Dermis microvascular lymphatic vessel endothelial cell (primary cell): ENCODE results near the gene ZNF433. TPM values are rescaled to one million over a fixed set of nuclear protein-coding genes. Genes with fewer than 3 reads are reported as not detected.
A peak's percentile ranks its signal among the peaks of the same experiment; 100 is the strongest.
"Not testable (repeated sequence)": the region's sequence is repeated elsewhere in the genome, so short reads cannot be mapped to it uniquely, and the experiment has no call there.

ENCODE experiments used
- DNase-seq, 2 donors: peaks; one replicate each; pipeline versions ENCODE4 v3.0.0 to v3.0.0-alpha.2; 2010; ENCODE audit warnings: low read depth in 2 of 2
- total RNA-seq: library from RNA; depleted of rRNA; stranded (reverse); fragments of >200 nt; gene quantifications from 2 replicates; pipeline ENCODE4 v1.2.1, GENCODE V29; 2014

The ZNF433 gene
- 1.2 and 2.0 TPM in 2 replicates for total RNA-seq

DNA sequence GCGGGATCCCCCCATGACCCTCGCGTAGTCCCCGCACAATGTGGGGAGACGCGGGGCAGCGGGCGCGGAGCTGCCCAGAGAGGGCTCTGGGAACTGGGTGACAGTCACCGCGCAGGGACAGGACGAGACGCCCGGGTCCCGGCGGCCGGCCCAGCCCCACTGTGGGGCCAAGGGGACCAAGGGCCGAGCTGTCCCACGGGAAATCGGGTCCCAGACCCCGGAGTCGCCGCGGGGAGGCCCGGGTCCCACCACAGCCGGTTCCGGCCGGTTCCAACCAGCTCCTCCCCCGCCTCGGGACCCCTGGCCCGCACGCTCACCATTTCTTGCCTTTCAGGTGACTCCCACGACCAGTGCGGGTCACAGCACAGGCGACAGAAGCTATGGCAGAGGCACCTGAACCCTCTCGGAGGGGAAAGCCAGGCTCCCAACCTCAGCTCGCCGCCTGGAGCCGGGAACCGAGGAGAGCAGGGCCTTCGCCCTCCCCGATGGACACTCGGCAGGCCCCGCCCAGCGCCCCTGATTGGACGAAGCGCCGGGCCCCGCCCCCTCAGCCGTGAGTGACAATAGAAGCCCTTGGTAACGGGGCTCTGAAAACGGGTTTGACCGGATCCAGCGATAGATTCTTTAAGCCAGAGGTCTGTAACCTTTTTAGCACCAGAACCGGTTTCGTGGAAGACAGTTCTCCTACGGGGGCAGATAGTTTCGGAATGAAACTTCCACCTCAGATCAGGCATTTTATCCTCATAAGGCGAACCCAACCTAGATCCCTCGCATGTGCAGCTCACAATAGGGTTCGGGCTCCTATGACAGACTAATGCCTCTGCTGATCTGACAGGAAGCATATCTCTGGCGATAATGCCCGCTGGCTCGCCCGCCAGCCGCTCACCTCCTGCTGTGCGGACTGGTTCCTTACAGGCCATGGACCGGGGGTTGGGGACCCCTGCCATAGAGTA is at the start of gene ZNF433:
ZNF433 (minus strand) TSS at position 460 of the 953 bp plus-strand sequence; CDS start at position 320, 140 bp downstream.
- peak; percentile 49 to 85 for DNase-seq

DNA sequence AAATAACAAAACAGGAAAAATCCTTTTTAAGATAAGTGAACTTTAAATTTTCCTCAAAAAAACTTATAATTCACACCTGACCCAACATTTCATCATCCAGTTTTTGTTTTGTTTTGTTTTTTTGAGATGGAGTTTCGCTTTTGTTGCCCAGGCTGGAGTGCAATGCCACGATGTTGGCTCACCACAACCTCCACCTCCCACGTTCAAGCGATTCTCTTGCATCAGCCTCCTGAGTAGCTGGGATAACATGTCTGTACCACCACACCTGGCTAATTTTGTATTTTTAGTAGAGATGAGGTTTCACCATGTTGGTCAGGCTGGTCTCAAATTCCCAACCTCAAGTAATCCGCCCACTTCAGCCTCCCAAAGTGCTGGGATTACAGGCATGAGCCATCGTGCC is 47.9 kb upstream of the ZNF433 start:
- not testable (repeated sequence) for DNase-seq

DNA sequence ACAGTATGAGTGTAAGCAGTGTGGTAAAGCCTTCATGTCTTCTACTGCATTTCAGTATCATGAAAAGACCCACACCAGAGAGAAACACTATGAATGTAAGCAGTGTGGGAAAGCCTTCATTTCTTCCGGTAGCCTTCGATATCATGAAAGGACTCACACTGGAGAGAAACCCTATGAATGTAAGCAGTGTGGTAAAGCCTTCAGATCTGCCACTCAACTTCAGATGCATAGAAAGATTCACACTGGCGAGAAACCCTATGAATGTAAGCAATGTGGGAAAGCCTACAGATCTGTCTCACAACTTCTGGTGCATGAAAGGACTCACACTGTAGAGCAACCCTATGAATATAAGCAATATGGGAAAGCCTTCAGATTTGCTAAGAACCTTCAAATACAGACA is 41.9 kb upstream of the ZNF433 start:
- no peak for DNase-seq

DNA sequence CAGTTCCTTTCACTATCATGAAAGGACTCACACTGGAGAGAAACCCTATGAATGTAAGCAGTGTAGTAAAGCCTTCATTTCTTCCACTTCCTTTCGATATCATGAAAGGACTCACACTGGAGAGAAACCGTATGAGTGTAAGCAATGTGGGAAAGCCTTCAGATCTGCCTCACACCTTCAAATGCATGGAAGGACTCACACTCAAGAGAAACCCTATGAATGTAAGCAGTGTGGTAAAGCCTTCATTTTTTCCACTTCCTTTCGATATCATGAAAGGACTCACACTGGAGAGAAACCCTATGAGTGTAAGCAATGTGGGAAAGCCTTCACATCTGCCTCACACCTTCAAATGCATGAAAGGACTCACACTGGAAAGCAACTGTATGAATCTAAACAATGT is 40.9 kb upstream of the ZNF433 start:
- DNase-seq: not testable (repeated sequence)

DNA sequence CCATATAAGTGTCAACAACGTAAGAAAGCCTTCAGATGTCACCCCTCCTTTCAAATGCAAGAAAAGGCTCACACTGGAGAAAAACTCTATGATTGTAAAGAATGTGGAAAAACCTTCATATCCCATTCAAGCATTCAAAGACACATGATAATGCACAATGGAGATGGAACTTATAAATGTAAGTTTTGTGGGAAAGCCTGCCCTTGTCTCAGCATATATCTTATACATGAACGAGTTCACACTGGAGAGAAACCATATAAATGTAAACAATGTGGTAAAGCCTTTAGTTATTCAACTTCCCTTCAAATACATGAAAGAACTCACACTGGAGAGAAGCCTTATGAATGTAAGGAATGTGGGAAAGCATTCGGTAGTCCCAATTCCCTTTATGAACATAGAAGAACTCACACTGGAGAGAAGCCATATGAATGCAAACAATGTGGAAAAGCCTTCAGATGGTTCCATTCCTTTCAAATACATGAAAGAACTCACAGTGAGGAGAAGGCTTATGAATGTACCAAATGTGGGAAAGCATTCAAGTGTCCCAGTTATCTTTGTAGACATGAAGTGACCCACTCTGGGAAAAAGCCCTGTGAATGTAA is 40.2 kb upstream of the ZNF433 start:
- no peak for DNase-seq

DNA sequence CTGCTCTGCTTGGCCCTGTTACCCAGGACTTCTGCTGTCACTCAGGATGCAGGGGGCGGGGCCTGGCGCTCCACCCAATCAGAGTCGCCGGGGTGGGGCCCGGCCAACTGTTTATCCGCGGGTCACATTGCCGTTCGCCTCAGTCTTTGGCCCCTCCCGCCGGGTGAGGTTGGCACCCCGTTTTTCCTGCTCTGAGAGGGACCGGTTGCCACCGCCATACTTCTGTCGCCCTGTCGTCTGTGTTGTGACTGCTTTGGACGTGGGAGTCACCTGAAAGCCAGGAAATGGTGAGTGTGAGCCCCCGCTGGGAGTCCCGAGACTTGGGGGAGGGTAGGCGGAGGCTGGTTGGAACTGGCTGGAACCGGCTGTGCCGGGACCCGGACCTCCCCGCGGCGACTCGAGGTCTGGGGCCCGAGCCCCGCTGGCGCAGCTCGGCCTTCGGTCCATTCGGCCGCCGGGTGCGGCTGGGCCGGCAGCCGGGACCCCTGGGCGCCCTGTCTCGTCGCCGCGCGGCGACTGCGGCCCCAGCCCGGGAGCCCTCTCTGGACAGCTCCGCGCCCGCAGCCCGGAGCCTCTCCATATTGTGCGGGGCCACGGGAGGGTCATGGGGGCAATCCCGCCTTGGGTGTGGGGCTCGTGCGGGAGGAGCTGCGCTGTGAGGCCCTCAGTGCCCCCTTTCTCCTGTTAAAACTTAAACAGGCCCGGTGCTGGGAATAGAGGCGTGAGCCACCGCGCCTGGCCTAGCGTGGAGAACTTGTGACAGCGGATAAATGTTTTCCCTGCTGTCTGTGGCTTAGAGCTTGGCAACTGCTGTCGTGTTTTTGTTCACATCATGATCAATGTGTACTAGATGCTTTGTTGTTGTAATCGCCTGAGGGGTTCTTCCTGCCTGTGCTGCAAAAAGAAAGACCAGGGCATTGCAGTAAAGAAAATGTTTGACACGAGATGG is 29.4 kb upstream of the ZNF433 start, which contains the start of gene ZNF844:
ZNF844 (plus strand) TSS at position 142 of the 949 bp plus-strand sequence; CDS start at position 285, 143 bp downstream.
- DNase-seq: peak; percentile 72 to 89

DNA sequence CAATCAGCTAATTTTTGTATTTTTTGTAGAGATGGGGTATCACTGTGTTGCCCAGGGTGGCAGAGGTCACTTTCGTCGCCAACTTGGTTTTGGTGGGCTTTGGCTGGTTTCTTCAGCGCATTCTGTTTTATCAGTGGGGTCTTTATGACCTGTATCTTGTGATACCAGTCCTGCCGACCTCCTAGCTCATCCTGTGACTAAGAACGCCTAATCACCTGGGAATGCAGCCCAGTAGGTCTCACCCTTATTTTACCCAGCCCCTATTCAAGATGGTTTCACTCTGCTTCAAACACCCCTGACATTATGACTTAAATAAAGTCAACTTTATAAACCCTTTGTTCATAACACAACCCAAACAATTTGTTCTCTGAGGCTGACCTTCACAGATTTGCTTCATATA is 20.3 kb upstream of the ZNF433 start:
- no peak for DNase-seq

DNA sequence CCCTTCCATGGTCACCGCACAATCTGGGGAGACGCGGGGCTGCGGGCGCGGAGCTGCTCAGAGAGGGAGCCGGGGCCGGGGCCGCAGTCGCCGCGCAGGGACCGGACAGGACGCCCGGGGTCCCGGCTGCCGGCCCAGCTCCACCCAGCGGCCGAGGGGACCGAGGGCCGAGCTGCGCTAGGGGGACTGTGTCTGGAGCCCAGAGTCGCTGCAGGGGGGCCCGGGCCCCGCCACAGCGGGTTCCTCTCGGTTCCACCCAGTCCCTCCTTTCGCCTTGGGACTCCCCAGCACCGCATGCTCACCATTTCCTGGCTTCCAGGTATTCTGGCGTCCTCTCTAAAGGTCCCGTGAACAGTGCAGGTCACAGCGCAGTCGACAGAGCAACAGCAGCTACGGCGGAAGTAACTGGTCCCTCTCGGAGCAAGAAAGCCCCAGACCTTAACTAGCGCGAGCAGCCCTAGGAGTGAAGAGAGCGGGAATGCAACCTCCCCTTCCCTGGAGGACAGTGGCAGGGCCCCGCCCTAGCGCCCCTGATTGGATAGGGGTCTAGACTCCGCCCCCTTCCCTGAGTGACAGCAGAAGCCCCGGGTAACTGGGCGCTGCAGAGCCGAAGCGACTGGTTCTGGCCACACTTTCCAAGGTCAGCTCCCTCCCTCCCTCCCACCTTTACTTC is 17.2 kb upstream of the ZNF433 start, which contains the start of gene ZNF878:
ZNF878 (minus strand) TSS at position 465 of the 673 bp plus-strand sequence; CDS start at position 305, 160 bp downstream.
- peak in 1 of 2 donors; percentile 83 for DNase-seq

DNA sequence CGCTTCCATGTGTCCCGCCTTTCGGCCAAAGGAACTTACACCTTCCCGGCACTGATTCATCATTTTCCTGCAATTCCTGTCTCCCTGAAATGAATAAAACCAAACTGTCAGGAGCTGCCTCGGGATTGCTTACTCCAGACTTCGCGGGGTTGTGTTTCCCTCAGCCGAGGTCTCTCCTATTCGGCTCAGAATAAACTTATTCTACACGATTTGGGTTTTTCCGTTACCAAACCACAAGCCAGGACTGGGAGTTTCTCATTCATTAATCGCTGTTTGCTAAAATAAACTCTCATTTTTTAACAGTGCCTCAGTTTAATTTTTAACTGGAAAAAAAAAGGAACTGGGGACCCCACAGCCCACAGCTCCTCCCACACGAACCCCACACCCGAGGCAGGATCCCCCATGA is 16.6 kb upstream of the ZNF433 start:
- peak in 1 of 2 donors; percentile 21 for DNase-seq

DNA sequence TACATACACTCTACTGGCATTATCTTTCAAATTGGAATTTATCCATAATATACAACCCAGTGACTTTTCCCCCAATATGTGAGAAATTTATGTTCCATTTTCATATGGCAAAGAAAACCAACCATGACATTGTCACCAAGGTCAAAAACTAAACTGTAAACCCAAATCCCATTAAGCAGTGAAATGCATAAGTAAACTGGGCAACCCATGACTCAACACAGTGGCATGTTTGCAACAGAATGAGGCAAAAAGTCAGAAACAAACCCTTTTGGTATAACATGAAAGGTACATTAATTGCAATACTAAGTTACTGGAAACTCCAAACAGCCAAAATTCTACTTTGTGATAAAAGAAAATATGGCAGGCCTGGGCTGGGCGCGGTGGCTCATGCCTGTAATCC is 12.4 kb upstream of the ZNF433 start:
- DNase-seq: no peak

DNA sequence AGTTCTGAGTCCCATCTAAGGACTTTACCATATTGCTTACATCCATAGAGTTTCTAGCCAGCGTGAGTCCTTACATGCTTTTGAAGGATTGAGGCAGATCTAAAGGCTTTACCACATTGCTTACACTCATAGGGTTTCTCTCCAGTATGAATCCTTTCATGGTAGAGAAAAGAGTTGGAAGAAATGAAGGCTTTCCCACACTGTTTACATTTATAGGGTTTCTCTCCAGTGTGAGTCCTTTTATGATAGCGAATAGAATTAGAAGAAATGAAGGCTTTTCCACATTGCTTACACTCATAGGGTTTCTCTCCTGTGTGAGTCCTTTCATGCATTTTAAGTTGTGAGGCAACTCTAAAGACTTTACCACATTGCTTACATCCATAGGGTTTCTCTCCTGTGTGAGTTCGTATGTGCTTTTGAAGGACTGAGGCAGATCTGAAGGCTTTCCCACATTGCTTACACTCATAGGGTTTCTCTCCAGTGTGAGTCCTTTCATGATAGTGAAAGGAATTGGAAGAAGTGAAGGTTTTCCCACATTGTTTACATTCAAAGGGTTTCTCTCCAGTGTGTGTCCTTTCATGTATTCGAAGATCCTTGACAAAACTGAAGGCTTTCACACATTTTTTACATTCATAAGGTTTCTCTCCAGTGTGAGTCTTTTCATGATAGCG is 8.4 kb upstream of the ZNF433 start:
- no peak for DNase-seq

DNA sequence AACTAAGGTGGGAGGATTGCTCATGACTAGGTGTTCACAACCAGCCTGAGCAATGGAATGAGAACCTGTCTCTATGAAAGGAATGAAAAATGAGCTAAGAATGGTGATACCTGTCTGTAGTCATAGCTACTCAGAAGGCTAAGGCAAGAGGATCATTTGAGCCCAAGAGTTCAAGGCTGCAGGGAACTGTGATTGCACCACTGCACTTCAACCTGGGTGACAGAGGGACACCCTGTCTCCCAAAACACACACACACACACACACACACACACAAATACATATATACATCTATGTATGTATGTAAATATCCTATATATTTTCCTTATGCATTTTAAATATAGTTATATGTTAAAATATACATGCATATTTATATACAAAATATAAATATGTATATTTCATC is 7.4 kb upstream of the ZNF433 start:
- no peak for DNase-seq

DNA sequence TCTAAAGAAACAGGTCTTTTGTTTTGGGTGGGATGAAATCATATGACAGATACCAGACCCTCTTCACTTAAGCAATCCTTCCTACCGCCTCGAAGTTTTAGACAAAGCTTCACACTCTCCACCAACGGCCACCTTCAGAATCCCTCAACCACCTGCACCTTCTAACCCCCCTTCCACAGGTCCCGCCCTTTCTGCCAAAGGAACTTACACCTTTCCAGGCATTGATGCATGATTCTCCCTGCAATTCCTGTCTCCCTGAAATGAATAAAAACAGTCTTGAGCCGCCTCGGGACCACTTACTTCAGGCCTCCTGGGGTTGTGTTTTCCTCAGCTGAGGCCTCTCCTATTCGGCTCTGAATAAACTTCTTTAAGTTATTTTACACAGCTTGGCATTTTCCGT is 859 bp downstream of the ZNF433 start:
- no peak for DNase-seq

DNA sequence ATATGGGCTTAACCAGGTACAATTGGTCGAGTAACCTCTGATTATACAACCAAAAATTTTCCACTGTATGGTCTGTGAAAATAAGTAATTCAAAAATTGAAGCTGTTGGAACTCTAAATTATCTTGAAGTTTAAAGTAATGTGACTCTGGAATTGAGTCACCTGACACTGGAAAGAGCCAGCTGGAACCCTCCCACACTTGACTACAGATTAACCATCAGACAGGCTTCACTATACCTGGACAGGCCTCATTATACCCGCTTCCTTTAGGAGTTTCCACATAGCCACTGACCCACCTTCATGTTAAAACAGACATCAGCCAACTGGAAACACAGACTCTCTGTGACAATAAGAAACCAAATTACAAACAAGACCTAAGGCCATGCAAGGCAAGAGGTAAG is 1.3 kb downstream of the ZNF433 start:
- DNase-seq: no peak

DNA sequence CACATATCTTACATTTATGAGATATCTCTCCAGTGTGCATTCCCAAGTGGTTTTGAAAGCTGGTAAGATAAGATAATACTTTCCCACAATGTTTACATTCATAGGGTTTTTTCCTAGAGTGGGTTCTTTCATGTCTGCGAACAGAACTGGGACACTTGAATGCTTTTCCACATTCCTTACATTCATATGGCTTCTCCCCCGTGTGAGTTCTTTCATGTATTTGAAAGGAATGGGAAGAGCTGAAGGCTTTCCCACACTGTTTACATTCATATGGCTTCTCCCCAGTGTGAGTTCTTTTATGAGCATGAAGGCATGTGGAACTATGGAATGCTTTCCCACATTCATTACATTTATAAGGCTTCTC is 19.7 kb downstream of the ZNF433 start:
- DNase-seq: no peak

DNA sequence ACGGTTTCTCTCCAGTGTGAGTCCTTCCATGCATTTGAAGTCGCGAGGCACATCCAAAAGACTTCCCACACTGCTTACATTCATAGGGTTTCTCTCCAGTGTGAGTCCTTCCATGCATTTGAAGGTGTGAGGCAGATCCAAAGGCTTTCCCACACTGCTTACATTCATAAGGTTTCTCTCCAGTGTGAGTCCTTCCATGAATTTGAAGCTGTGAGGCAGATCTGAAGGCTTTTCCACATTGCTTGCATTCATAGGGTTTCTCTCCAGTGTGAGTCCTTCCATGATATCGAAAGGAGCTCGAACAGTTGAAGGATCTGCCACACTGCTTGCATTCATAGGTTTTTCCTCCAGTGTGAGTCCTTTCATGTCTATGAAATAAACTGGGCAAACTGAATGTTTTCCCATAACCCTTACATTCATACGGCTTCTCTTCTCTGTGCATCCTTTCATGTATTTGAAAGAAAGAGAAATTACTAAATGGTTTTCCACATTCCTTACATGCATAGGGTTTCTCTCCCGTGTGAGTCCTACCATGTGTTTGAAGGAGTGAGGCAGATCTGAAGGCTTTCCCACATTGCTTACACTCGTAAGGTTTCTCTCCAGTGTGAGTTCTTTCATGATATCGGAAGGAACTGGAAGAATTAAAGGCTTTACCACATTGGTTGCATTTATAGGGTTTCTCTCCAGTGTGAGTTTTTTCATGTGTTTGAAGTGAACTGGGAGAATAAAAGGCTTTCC is 20.3 kb downstream of the ZNF433 start:
- DNase-seq: no peak

DNA sequence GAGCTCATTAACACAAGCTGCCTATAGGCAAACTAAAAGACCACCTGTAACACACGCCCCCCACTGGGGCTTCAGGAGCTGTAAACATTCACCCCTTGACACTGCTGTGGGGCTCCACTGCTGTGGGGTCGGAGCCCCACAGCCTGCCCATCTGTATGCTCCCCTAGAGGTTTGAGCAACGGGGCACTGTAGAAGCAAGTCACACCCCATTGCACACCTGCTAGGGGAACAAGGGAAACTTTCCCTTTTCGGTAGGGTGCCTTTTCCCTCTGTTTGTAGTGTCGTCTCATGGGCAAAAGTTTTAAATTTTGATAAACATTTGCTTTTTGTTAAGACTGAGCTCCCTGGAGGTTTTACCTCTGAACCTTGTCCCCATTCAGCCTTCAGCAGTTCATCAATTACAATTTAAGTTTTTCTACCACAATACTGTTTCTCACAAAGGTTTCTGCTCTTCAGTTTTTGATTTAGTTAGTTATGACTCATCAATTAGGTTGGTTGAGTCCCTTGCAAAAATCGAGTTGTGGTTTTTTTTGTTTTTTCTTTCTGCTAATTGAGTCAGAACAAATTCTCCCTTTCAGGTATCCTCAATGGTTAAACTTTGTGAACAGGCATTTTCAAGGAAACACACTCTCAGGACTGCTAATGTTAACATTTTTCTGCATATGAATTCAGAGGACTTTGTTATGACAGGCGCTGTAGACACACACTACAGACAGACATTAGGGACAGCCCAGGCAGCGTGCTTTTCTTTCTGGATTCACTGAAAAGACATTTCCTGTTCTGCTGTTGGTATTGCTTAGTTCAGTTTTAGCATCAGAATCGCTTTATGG is 35.1 kb downstream of the ZNF433 start:
- DNase-seq: peak in 1 of 2 donors; percentile 33

DNA sequence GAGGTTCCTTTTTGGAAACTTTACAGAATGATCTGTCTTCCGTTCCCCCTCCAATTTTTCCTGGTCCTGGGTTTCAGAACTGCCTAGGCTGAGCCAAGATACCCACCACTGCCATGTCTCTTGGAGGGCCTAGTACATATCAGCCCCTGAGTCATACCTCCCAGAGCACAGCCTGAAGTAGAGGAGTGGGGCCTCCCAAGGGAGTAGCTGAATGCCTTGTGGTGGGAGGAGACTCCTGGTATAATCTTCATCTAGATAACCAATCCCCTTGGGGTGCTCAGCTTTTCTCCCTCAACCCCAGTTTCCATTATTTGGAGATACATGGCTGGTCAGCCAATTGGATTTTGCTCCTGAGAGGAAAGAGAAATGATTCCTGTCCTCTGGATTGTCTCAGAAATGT is 40.3 kb downstream of the ZNF433 start:
- no peak for DNase-seq

DNA sequence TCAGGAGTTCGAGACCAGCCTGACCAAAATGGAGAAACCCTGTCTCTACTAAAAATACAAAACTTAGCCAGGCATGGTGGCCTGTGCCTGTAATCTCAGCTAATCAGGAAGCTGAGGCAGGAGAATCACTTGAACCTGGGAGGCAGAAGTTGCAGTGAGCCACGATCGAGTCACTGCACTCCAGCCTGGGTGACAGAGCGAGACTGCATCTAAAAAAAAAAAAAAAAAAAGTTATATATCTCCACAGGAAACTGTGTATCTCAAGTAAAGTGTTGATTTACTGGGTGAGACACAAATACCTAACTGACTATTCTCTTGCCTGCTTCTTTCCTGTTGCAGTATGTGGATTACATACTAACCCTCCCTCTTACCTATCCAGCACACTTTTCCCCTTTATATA is 43.6 kb downstream of the ZNF433 start:
- DNase-seq: not testable (repeated sequence)
